GM19324 (cell line): Measurements from ENCODE around the gene SLC39A5.
"Not testable (repeated sequence)": the region's sequence is repeated elsewhere in the genome, so short reads cannot be mapped to it uniquely, and the experiment has no call there.

Experiments
- ATAC-seq: cut with Tn5 transposase; IDR thresholded peaks from one replicate; pipeline ENCODE4 v1.9.1; 2021; ENCODE audit warnings: mild to moderate bottlenecking, moderate library complexity; ENCODE audit not compliant: unreplicated experiment, low FRiP score

Gene SLC39A5

DNA sequence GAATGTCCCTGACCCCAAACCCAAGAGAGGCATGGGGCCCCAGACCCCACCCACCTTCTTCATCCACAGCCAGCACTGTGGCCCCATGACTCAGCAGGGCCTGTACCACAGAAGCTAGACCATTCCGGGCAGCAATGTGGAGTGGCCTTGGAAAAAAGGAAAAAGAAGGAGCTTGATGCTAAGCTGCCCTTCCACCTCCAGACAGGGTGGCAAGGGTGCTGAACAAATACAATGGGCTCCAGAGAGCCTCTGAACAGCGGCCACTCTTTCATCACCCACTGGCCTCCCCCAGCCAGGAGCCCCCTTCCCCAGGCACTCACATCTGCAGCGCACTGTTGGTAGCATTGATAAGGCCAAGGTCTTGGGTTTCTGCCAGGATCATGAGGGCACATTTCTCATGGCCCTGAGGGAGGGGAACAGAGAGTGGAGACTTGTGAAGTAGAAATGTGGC lies 13.9 kb downstream of the SLC39A5 start:
- no peak for ATAC-seq

DNA sequence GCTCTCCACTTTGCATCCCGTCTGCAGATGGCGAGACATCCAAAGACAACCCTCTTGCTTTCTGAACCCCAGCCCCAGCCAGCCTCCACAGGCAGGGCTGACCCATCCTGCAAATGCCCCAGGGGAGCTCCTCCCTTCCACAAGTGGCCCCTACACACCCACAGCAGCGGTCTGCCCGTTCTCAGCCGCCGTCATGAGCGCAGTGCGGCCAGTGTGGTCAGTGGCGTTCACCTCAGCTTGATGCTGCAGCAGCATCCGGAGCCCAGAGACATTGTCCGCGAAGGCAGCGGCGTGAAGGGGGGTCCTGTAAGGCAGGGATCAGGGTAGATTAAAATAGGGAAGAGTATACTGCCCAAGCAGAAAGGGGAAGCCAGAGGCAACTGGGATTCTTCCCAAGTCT lies 14.6 kb downstream of the SLC39A5 start:
- ATAC-seq = no peak

DNA sequence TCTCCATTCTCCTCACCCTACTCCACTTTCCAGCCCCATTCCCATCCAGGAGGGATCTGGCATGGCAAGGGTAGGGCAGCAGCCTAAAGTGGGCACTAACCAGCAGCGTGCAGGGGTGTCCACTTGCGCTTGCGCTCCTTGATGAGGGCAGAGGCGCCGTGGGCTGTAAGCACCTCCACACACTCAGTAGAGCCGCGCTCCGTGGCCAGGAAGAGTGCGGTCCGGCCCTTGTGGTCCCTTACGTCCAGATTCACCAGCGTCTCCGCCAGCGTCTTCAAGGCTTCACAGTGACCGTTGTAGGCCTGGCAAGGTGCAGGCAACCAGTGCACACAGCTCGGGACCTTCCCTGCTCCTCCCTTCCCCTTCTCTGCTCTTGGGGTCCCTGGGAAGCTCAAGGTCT lies 18.1 kb downstream of the SLC39A5 start:
- ATAC-seq = no peak

DNA sequence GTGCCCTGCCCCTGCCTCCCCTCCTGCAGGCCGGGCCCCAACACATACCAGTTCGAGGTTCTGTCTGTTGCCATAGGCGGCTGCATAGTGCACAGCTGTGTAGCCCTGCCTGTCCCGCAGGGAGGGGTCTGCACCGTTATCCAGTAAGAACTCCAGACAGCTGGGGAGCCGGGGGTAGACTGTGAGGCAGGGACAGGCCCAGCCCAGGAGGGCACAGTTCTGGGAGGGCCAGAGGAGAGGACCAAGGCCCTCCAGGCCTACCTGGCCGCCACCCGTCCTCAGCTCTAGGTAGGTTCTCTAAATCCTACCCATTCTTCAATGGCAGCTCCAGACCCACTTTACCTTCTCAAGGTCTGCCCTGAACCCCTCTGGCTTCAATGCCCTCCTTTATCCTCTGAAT lies 18.9 kb downstream of the SLC39A5 start:
- no peak for ATAC-seq

DNA sequence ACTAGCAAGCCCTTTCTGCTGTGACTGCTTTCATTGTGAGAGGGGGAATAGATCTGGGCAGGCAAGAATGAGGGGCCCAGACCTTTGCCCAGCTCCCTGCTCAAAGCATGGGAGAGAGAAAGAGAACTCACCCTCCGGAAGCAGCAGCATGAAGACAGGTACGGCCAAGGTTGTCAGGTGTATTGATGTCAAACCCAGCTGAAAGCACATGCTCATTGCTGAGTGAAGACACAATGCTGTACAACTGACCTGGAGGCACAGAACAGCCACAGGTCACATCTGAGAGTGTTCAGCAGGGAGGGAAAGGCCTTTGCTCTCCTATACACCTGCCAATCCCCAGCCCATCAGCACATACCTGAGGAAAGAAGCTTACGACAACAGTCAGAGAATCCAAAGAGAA lies 22.8 kb downstream of the SLC39A5 start:
- no peak for ATAC-seq

DNA sequence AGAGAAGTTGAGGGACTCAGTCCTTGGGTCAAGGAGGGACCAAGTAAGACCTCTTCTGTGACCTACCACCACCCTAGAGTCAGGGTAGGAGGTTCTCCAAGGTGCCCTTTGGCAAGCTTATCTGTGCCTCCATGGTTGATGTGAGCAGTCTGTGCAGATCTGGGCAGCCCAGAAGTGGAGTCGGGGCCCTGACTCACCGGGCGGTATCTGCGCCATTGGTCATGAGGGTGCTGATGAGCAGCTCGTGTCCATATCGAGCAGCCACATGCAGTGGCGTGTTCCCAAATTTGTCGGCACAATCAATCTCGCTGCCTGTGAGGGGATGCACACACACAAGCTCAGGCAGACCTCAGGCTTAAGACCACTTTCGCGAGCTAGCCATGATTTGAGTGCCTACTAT lies 23.2 kb downstream of the SLC39A5 start:
- ATAC-seq = no peak

DNA sequence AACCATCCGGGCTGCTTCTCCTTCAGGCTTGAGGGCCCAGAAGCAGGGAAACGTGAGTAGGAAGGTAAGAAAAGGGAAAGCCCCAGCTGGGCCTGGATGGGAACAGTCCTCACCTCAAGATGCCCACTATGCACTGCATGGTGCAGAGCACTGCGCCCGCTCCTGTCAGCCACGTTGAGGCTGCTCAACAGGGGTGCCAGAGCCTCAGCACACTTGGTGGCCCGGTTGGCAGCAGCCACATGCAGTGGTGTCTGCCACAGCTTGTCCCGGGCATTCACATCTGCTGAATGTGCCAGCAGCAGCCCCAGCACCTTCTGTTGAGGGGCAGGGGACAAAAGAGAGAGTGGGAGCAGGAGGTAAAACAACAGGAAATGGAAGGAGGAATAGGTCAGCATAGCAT lies 25.8 kb downstream of the SLC39A5 start:
- ATAC-seq = no peak

DNA sequence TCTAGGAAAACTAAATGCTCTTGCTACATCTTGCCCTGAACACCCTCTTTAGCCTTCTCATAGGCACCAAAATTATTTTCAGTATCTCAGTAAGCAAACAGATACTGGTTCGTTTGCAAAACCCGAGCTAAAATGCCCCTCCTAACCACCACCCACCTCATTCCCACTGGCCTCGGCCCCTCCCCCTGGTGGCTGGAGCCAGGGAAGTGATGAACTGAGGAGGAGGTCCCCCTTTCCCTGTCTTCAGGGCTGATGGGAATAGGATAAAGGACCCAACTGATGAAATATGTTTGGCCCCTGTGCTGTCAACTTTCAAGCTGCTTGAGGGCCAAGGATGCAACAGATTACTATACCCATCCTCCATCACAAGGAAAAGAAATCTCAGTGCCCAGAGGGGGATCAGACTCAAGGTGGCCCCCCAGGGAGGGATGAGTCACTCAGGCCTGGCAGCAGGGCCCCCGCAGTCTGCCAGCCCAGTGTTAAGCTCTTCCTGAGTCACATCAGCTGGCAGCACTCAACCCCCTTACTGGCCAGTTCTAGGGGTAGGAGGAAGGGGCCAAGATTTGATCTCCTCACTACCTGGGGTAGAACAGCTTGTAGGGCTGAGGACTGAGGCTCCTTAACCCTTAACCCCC lies 26.6 kb downstream of the SLC39A5 start:
- no peak for ATAC-seq

DNA sequence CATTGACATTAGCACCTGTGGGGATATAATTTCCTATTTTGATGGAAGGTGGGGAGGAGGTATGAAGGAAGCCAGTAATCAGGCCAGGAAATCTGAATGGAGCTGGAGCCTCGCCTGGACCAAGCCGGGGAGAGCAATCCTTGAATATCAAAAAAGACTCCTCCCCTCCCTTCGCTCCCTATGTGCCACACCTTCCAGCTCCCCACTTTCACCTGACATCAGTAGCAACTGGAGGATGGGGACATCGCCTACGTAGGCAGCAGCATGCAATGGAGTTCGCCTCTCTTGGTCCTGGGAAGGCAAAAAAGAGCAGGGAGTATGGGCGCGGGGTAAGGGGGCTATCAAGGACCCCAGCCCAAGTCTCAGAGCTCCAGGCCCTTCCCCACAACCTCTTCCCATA lies 27.2 kb downstream of the SLC39A5 start:
- ATAC-seq = no peak

DNA sequence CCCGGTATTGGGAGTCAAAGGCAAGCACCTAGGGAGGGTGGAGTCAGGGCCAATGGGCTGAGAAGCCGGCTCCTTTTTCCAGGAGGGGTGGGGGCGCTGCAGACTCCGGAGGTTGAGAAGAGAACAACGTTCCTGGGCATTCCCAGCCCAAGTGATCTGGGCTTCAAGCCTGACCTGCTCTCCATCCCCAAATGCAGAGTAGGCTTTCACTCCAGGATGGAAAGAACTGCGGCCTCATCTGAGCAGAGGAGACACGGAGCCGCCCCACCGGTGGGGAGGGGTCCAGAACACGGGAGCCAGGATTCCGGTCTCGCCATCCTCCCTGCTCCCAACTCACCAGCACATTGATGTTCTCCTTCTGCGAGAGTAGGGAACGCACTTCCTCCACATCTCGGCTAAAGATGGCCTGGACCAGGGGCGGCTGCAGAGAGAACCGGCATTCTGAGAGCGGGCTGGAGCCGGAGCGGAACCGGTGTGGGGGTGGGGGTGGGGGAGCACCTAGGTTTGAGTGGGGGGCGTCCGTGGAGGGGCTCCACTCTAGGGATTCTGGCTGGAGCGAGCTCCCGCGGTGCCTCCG lies 27.7 kb downstream of the SLC39A5 start:
- ATAC-seq = no peak

DNA sequence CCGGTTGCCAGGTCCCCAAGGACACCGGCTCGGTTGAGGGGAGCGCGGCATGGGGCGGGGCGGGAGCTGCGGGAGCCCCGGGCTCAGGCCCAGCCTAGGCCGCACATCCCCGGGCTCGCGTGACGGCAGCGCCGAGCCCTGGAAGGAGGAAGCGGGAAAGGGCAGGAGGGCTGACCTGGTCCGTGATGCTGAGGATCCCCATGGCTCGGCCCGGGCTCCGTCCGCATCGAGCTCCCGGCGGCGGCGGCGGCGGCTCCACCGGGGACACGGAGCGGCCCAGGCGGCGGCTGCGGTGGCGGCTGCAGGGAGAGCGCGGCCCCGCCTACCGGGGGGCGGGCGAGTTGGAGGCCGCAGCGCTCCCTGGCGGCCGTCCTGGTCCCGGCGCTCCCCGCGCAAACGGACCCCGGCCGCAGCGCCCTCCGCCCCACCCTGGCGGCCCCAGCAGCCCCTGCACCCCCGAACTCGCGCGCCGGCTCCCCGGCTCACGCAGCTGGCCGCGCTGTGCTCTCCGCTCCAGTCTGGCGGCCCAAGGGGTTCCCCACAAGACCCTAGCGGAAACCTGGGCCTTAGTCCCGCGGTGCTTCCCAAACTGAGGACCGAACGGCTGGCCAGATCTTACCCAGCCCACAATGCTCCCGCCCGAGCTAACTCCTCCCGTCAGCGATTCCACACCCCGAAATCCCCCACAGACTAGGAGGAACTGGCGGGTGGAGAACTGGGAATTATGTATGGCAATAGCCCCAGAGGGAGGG lies 28.4 kb downstream of the SLC39A5 start, which contains the start of gene ANKRD52:
Gene ANKRD52 (minus strand): TSS at position 317 of the 752 bp plus-strand sequence. CDS start 115 bp downstream, at position 202.
- ATAC-seq = peak; percentile 89

DNA sequence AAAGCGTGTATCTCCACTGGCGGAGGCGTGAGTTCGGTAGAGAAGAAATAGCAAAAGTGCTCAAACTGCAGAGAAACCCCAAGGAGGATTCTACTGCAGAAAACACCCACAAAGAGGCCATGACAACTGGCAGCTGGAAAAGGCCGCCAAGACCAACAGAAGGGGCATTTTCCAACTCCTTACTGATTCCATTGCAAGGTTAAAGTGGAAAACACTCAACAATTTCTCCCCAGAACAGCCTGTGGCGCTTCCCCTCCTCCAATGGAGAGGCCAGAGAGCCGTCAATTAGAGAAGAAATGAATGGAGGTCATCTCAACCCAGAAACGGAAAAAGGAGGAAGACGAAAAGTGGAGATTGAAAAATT lies 29.0 kb downstream of the SLC39A5 start:
- ATAC-seq = no peak

DNA sequence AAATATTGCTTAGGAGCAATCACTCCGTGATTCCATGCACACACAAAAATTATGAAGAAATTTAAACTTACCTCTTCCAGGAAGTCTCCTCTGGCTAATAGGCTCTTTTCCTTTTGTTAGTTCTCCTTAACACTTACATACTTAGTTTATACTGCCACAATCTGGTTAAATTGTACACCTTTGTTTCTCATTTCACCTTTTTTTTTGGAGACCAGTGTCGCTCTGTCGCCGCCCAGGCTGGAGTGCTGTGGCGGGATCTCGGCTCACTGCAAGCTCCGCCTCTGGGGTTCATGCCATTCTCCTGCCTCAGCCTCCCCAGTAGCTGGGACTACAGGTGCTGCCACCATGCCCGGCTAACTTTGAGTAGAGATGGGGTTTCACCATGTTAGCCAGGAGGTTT lies 30.5 kb downstream of the SLC39A5 start:
- no peak for ATAC-seq

DNA sequence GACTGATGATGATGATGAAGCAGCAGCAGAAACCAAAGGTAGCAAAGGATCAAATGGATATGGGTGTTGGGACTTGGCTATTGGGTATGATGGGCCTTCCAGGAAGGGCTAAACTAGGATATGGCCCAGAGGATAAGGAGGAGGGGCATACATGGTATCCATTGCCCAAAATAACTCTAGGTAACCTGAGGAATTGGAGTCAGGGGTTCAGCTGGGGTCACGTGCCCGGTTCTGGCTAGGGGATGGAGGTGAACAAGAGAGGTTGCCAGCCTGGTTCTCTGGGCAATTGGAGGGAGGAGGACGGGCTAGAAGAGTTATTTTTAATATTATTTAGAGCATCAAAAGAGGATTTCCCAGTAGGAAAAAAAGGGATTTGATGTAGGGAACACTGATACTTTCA lies 31.1 kb downstream of the SLC39A5 start:
- ATAC-seq = no peak

DNA sequence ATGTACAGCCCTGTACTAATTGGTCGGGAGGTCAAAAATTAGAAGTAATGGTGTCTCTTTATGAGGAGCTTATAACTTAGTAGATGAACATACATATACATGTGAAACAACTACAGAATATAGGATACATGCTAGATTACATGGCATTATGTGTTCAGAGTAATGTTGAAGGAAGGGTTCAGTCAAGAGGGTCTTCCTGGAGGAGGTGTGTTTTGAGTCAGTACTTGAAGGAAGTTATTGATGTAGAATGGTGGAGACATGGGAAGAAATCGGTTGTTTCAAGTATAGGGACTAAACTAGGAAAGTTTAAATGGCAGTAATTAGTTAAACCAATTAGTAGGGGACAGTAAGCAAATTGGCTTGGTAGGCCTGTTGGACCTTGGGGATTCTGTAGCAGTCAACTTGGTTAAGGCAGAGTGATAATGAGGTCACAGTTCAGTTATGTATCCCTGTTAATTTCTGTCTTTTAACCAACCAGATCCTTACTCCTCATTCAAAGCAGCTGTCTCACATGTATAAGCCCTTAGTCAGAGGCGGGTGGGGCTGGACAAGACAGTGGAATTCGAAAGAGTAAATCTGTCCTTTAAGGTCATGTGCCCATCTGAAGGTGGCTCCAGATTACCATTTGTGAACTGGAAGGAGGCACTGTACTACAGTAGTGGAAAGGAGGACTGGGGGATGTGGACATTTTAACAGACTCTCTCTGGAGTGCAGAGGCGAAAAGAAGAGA lies 31.8 kb downstream of the SLC39A5 start:
- no peak for ATAC-seq

DNA sequence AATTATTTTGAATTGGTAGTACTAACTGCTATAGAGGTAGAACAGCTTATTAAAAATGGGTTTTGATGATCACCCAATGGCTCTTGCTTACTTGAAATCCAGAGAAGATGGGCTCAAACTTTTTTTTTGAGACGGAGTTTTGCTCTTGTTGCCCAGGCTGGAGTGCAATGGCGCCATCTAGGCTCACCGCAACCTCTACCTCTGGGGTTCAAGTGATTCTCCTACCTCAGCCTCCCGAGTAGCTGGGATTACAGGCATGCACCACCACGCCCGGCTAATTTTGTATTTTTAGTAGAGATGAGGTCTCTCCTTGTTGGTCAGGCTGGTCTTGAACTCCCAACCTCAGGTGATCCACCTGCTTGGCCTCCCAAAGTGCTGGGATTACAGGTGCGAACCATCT lies 33.1 kb downstream of the SLC39A5 start:
- ATAC-seq = not testable (repeated sequence)

DNA sequence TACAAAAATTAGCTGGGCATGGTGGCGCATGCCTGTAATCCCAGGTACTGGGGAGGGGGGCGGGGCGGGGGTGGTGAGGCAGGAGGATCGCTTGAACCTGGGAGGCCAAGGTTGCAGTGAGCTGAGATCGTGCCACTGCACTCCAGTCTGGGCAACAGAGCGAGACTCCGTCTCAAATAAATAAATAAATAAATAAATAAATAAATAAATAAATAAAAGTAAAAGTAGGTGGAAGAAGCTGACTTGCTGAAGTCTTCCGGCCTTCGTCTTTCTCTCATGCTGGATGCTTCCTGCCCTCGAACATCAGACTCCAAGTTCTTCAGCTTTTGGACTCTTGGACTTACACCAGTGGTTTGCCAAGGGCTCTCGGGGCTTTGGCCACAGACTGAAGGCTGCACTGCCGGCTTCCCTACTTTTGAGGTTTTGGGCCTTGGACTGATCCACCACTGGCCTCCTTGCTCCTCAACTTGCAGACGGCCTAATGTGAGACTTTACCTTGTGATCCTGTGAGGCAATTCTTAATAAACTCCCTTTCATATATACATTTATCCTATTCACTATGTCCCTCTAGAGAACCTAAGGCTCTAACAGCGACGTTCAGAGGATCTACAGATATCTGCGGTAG lies 36.3 kb downstream of the SLC39A5 start:
- ATAC-seq = not testable (repeated sequence)

DNA sequence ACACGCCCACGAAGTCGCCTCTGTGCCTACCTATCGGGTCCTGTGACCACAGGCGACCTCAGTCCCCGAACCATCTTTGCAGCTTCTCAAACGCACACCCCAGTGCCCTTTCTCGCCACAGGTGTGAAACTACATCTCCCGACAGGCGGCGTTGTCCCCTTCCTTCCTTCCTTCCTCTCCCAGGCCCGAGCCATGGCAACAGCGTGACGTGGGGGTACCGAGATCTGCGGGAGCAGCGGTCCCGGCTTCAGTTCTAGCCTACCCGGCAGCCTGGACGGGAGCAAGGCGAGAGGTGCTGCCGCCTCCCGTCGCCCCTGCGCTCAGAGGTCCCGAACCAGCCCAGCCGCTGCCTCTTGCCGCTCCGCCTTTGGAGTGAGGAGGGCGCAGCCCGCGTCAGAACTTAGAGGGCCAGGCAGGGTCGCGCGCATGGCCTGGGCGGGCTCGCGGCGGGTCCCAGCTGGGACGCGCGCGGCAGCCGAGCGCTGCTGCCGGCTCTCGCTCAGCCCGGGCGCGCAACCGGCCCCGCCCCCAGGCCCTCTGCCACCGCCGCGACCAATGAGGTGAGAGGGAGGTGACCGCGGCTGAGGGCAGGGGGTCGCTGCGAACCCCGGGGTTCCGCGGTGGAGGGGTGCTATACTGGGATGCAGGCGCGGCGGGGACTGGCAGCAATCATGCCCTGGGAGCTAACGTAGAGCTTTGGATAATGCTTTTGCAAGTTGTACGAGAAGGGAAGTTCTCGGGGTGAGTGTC lies 37.0 kb downstream of the SLC39A5 start, which contains the start of gene COQ10A:
Gene COQ10A (plus strand): TSS at position 250 of the 750 bp plus-strand sequence. CDS start 177 bp downstream, at position 427.
- ATAC-seq = peak; percentile 90

DNA sequence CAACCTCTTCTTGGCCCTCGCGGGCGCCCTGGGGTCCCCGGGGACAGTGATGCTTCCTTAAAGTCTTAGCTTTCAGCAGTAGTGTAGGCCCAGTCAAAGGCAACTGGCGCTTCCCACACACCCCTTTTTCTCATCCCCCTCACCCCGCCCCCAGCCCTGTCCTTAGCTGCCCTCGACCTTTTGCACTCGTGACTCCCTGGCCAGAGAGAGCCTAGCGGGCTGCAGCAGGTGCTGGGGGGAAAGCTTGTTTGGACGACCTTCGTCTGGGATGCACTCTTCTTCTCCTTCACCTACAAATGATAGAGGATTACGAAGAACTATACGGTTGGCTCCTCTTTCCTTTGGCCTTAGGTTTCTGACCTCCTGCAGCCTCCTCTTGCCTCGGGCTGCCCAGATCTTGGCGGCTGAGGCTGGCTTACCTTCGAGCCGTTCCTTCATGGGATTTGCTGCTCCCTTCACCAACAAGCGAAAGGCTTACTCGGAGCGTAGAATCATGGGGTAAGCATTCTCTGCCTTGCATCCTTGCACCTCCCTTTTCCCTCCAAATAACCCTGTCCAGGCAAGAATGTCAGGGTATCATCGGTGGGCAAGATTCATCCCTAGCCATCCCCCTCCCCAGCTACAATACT lies 37.7 kb downstream of the SLC39A5 start:
- ATAC-seq = peak; percentile 5
